Astrocyte of the spinal cord (primary cell): ENCODE measurements around the gene DLGAP1.

Experiments used
- DNase-seq: peaks from one replicate; pipeline ENCODE4 v3.0.0; 2011; ENCODE audit warnings: low read depth, low spot score
- H3K4me3 ChIP-seq: 2 replicates; pipeline ENCODE4 v1.5.1; 2011; ENCODE audit warnings: low read depth, mild to moderate bottlenecking, low read length, moderate library complexity
- in situ Hi-C: cut with HindIII; loops from 2 replicates; pipeline ENCODE4 v1.10.0; 2017; ENCODE audit warnings: low sequenced_read_pairs
- TF ChIP-seq, protein P1 (sequence below): IDR thresholded peaks from 2 replicates; pipeline ENCODE4 v1.5.1; 2012; ENCODE audit warnings: low read depth, mild to moderate bottlenecking, low read length, inconsistent platforms

DLGAP1 gene

DNA sequence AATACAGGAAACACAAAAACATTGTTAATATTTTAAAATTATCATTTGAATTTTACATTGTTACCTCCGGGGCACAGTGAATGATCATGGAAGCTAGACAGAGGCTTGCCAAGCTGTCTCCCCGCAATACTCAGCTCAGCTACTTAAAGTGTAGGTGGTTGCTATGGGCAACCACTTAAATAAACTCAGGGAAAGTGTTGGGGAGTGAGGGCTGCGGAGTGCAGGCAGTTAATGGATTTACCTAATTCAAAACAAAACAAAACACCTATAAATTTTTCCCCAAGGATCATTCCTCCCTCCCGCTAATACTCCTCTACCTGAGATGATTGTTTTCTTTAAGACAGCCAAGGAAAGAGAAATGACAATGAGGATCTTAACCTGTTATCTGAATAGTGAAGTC lies 655.6 kb downstream of the DLGAP1 start:
- DNase-seq = peak; percentile 48
- no peak overlapping the region for H3K4me3 ChIP-seq
- TF ChIP-seq, protein P1, sequence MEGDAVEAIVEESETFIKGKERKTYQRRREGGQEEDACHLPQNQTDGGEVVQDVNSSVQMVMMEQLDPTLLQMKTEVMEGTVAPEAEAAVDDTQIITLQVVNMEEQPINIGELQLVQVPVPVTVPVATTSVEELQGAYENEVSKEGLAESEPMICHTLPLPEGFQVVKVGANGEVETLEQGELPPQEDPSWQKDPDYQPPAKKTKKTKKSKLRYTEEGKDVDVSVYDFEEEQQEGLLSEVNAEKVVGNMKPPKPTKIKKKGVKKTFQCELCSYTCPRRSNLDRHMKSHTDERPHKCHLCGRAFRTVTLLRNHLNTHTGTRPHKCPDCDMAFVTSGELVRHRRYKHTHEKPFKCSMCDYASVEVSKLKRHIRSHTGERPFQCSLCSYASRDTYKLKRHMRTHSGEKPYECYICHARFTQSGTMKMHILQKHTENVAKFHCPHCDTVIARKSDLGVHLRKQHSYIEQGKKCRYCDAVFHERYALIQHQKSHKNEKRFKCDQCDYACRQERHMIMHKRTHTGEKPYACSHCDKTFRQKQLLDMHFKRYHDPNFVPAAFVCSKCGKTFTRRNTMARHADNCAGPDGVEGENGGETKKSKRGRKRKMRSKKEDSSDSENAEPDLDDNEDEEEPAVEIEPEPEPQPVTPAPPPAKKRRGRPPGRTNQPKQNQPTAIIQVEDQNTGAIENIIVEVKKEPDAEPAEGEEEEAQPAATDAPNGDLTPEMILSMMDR = no peak
- in situ Hi-C loops = no loop called here

DNA sequence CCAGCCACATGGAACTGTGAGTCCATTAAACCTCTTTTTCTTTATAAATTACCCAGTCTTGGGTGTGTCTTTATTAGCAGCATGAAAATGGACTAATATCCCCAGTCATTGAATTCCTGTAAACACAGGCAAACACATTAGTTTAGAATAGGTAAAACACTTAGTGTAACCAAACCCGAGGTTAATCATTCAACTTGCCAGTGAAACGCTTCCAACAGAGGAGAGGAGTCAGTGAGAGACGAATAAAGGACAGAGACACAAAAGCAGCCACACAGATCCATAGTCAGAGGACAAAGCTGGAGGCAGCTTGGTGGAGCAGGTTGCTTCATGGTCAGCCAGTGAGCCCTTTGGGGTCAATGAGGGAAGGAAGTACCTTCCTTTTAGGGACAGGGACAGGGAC lies 657.1 kb downstream of the DLGAP1 start:
- DNase-seq = no peak

DNA sequence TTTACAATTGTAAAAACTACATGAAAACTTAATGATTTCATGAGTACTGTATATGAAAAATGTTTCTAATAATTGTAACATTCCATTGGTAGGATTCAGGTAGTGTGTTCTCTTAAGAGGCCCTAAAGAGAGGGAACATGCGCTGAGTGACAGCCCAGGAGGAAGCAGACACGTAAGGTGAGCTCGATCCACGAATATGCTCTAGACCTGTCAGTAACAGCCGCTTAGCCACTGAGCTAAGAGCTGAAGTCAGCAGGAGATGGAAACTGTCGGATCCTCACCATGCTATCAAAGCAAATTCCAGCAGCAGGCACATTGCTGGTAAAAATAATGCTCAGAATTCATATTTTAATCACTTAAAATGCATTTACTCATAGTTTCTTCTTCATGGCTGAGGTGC lies 658.7 kb downstream of the DLGAP1 start:
- H3K4me3 ChIP-seq = no peak overlapping the region
- in situ Hi-C loops = no loop called here
- TF ChIP-seq, protein P1 = no peak
- no peak for DNase-seq

More for the DNA sequence above, 657.1 kb downstream of the DLGAP1 start:
- H3K4me3 ChIP-seq = no peak overlapping the region
- in situ Hi-C loops = no loop called here
- TF ChIP-seq, protein P1 = no peak

DNA sequence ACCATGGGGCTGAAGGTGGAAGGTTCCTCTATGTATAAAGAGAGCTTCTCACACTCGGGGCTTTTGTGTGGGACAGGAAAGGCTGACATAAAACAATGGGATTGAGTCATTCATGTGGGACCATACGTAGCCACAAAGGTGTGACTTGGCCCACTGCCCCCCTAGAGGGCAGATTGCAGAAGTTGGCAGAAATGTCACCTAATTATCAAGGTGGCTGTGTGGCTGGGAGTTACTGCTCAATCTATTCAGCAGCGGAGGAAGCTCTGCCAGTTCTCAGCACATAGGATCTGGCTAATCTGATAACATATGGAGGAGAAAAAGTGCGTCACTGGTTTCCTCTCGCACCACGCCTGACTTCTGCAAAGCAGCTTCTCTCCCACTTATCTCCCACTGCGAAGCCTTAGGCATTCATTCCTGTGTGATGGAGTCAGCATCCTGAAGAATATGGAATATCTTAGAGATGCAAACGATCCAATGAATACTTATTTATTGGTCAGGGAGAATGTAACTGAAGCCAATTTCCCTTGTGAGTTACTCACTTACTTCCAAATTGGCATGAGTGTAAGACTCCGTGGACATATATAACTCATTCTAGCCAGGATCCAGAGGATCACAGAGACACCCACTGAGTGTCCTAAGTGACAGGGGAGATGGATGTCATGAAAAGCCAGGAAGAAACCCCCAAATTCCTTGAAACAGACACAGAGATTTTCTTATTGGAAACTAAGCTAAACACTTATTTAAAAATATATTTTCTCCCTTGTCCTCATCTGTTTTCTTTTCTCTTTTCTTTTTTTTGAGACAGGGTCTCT lies 660.4 kb downstream of the DLGAP1 start:
- in situ Hi-C loops = no loop called here
- H3K4me3 ChIP-seq = no peak overlapping the region
- DNase-seq = peak; percentile 96
- TF ChIP-seq, protein P1 = no peak

DNA sequence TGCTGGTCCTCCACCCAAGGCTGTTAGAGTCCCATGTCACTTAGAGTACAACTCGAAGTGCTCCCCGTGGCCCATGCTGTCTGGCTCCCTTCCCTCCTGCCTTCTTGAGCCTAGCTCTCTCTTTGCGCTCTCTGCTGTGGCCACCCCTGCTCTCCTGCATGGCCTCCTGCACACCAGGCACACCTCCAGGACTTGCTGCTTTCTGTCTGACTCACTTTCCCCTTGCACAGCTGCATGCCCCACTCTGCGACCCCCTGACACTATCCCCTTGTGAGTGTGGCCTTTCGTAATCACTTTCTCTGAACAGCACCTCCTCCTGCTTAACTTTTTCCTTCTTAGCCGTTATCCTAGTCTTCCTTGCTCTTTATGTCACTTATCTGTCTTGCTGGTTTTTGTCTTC lies 661.6 kb downstream of the DLGAP1 start:
- in situ Hi-C loops = no loop called here
- DNase-seq = peak; percentile 51
- TF ChIP-seq, protein P1 = no peak
- no peak overlapping the region for H3K4me3 ChIP-seq

DNA sequence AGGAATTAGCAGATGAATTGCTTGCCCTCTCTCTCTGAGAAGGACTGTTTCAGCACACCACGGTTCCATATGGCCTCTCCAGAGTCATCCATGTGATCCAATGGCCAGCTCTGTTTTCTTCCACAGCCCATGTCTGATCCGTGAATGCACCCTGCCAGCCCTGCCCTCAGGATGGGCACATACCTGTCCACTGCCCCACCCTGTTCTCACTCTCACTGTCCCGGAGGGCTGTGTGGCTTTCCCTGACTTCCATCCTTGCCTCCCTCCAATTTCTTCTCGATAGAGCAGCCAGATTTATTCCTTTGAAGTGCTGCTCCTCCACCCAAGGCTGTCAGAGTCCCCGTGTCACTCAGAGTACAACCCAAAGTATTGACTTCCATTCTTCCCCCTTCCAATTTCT lies 662.0 kb downstream of the DLGAP1 start:
- TF ChIP-seq, protein P1 = no peak
- no peak for DNase-seq
- in situ Hi-C loops = no loop called here
- no peak overlapping the region for H3K4me3 ChIP-seq

DNA sequence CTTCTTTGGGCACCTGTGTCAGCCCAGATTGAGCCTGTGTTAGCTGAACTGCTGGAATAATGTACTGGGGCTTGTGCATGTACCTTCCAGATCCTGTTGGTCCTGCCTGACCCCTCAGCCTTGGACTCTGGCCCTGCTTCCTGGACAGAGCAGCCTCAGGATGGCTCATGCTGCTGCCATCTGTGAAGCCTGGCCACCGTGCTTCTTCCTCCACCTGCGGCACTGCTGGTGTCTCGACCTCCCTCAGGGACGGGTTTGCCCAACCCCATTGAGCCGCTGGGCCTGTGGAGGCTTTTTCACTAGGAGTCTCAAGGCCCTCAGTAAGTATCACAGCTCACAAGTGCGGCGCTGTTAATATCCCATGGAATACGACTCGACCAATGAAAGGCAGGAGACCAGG lies 662.4 kb downstream of the DLGAP1 start:
- in situ Hi-C loops = no loop called here
- H3K4me3 ChIP-seq = no peak overlapping the region
- DNase-seq = no peak
- TF ChIP-seq, protein P1 = no peak
